GM21825 (cell line): ENCODE measurements around the gene MYO5A.
A peak's percentile ranks its signal among the peaks of the same experiment; 100 is the strongest.
"Not testable (repeated sequence)": the region's sequence is repeated elsewhere in the genome, so short reads cannot be mapped to it uniquely, and the experiment has no call there.

ENCODE experiments used
- ATAC-seq: cut with Tn5 transposase; IDR thresholded peaks from one replicate; pipeline ENCODE4 v1.9.1; 2021; ENCODE audit warnings: mild to moderate bottlenecking, moderate library complexity; ENCODE audit not compliant: unreplicated experiment

Gene MYO5A

GRCh38 chr15:52424856-52425431, 103.7 kb downstream of the MYO5A start:
- ATAC-seq: no peak

- ATAC-seq: no peak
These were observed 104.8 kb downstream of the MYO5A start for GRCh38 chr15:52423852-52424251.

- no peak for ATAC-seq
These were observed 106.7 kb downstream of the MYO5A start for GRCh38 chr15:52422001-52422400.

GRCh38 chr15:52421029-52421428, 107.7 kb downstream of the MYO5A start:
- ATAC-seq: no peak

GRCh38 chr15:52419494-52419893, 109.2 kb downstream of the MYO5A start:
- no peak for ATAC-seq

DNA sequence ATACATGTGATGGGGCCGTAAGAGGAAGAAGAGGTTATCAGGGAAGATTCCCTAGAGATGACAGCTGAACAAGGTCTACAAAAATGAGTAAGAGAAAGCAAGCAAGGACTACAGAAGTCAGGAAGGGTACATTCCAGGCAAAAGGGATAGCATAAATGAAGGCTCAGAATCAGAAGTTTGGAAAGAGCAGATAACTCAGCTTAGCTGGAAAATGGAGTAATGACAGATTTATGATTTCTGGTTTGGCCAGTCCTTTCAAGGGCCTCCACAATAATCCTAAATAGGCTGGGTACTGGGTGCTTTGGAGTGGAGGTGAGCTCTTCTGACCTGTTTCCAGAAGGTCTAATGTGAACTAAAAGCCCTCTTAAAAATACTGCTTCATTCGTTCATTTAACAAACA, 110.7 kb downstream of the MYO5A start:
- no peak for ATAC-seq

- ATAC-seq: no peak
These were observed 111.2 kb downstream of the MYO5A start for GRCh38 chr15:52417521-52417920.

- ATAC-seq: not testable (repeated sequence)
These were observed 112.1 kb downstream of the MYO5A start for GRCh38 chr15:52416566-52416965.

GRCh38 chr15:52415628-52416027, 113.1 kb downstream of the MYO5A start:
- no peak for ATAC-seq

GRCh38 chr15:52414936-52415335, 113.7 kb downstream of the MYO5A start:
- no peak for ATAC-seq

- no peak for ATAC-seq
These were observed 119.9 kb downstream of the MYO5A start for GRCh38 chr15:52408823-52409222.

DNA sequence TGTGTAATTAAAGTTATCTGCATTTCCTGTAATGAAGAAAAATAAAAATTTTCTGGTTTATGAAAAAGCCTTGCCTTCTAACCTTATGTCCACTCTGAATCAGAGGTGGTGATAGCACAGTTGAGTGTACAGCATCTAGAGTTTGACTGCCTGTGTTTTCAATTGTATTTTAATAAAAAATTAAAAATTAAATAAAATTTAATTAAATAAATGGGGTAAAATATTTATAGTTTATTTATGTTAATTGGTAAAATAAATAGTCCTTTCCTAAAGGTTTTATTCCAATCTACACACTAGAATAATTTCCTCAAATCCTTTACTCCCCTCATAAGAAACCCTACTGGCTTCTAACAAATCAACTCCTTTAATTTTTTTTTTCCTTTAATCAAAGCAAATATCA, 121.3 kb downstream of the MYO5A start:
- no peak for ATAC-seq

DNA sequence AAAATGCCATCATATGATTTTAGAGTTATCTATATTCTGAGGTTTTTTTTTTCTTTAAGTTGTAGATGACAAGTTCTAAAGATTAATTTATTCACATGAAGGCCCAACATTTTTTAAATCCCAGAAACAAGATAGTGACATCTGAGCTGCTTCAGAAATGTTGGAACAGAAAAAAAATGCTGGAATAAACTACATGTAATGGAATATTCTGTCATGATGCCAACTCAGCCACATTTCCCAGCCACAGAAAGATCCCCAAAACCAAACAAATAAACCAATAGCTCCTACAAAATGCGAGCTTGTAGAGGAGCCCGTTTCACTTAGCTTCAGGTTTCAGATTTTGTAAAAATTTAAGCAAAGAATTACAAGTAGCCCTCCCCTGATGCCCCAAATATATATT, 122.1 kb downstream of the MYO5A start:
- ATAC-seq: no peak

GRCh38 chr15:52405856-52406255, 122.8 kb downstream of the MYO5A start:
- no peak for ATAC-seq

DNA sequence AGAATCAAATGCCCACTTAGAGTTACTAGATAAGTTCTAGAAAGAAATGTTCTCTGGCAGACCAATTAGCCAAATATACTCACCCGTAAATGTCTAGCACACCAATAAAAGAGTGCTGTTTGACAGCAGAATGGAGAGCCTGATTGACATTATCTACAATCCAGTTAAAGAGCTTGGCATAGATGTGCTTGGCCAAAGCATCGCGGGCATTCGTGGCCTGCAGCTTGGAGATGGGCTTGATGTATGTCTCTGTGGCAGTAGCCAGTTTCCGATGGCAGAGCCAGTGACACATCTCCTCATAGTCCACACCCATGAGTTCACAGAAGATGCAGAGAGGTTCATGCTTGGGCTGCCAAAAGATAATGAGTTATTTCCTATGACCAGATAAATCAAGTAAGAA, 131.6 kb downstream of the MYO5A start:
- ATAC-seq: no peak

- ATAC-seq: no peak
These were observed 134.6 kb downstream of the MYO5A start for GRCh38 chr15:52394118-52394517.

GRCh38 chr15:52392008-52392687, 136.5 kb downstream of the MYO5A start:
- ATAC-seq: no peak

DNA sequence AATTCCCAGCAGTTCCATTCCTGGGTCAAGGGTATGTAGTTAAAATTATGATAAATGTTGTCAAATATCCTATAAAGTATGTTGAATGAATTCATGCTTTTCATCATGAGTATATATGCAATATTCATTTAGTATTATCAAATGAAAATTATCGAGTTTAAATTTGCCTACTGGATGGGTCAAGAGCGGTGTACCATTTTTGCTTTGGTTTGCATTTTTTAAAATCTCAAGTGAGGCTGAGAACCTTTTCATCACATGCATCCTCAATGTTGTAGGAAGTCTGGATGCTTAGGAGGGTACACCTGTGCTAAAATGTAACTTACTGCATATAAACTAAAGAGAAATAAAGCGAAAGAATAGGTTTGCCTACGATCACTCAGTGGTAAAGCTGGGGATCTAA, 137.6 kb downstream of the MYO5A start:
- ATAC-seq: no peak

DNA sequence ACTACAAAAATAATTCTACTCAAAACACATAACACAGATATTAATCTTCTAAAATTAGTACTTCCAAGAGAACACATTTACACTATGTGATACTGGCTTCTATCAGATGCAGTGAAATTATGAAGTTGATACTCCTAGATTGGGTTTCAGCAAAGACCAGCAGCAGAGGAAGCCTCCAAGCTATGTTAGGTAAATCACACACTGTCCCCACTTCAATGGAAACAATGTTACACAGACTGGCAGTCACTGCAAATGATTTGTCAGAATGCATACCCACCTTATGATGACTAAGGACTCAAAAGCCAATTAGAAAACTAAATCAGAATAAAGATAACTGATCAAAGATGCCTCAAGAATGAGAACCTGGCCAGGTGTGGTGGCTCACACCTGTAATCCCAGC, 143.0 kb downstream of the MYO5A start:
- ATAC-seq: no peak

- ATAC-seq: peak; percentile 38
These were observed 145.5 kb downstream of the MYO5A start for GRCh38 chr15:52383100-52383588.

- peak; percentile 9 for ATAC-seq
These were observed 146.0 kb downstream of the MYO5A start for GRCh38 chr15:52382647-52383046.

GRCh38 chr15:52379395-52380106, 149.1 kb downstream of the MYO5A start:
- ATAC-seq: peak; percentile 55
